AG04449 (cell line): Measurements from ENCODE around the gene METTL3.

Experiments
- CTCF ChIA-PET: fragments of 350-600 bp; formaldehyde crosslinking; extraction: SDS; loops from one replicate; lab custom pipeline; 2021; ENCODE audit warnings: antibody characterized with exemption; lab: Yijun Ruan, JAX
- POLR2A ChIA-PET: fragments of 400-600, 350-600 bp; formaldehyde crosslinking; extraction: SDS; loops from one replicate; lab custom pipeline; 2020; ENCODE audit warnings: antibody characterized with exemption, inconsistent platforms; lab: Yijun Ruan, JAX
- DNase-seq: peaks from one replicate; pipeline ENCODE4 v3.0.0-alpha.2; 2010; ENCODE audit warnings: low read depth, low spot score
- H3K4me3 ChIP-seq: 2 replicates; pipeline ENCODE4 v1.5.1; 2011; ENCODE audit warnings: low read depth, mild to moderate bottlenecking, control low read depth, low read length
- CTCF ChIP-seq: IDR thresholded peaks from one replicate; pipeline ENCODE4 v1.5.1; 2011; ENCODE audit warnings: mild to moderate bottlenecking, moderate library complexity, low read length, control low read depth, inconsistent platforms; ENCODE audit not compliant: insufficient read depth; ENCODE audit errors: missing control alignments

METTL3 gene

DNA sequence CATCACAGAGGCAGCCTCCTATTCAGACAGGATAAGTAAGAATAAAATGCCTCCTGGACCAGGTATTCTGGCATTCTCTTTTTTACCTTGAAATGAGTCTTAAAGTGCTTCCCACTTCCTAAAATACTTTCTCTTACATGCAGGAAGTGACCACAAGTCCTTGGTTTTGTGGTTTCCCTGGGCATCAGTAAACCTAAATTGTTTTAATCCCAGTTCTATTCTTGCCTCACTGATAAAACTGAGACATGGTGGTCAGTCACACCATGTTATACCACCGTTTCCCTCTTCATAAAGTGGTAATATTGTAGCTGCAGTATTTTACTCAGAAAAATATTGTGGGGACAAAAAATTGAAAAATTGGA, 16.2 kb upstream of the METTL3 start:
- no peak for DNase-seq
- H3K4me3 ChIP-seq, result no peak overlapping the region
- ChIA-PET CTCF (interaction anchor here (0.6 kb wide), 1 partner anchor 1198 kb away, joined by 3 read pairs; no protein-coding TSS in a partner anchor), POLR2A (no interaction called here)
- TF ChIP-seq CTCF, result no peak

- POLR2A ChIA-PET, result interaction anchor here (0.8 kb wide), 2 partner anchors 25 to 28 kb away, joined by 3 to 5 read pairs; no protein-coding TSS in a partner anchor
Observed at GRCh38 chr14:21526672-21527317, 15.7 kb upstream of the METTL3 start.

GRCh38 chr14:21525962-21526671, 15.0 kb upstream of the METTL3 start, which contains the start of gene SALL2:
SALL2 (minus strand) TSS chr14:21526346; CDS start chr14:21526127, 219 bp downstream.
- no peak for TF ChIP-seq CTCF
- CTCF ChIA-PET, result interaction anchor here (0.8 to 1.9 kb wide), 5 partner anchors 8 to 49 kb away, joined by 3 to 6 read pairs (median 3); partner anchors contain the start of genes RAB2B and TOX4
- POLR2A ChIA-PET, result interaction anchor here (0.8 to 0.9 kb wide), 3 partner anchors 15 to 28 kb away, joined by 3 to 5 read pairs (median 5); partner anchors contain the start of gene METTL3
- H3K4me3 ChIP-seq, result peak within 1 kb of the TSS; percentile 82
- no peak for DNase-seq

More at GRCh38 chr14:21526672-21527317, 15.7 kb upstream of the METTL3 start:
- H3K4me3 ChIP-seq, result peak overlapping the region; percentile 82
- TF ChIP-seq CTCF, result no peak
- DNase-seq, result no peak
- CTCF ChIA-PET, result interaction anchor here (0.6 to 1.9 kb wide), 5 partner anchors 10 to 1197 kb away, joined by 3 to 6 read pairs (median 3); partner anchors contain the start of genes RAB2B and TOX4

GRCh38 chr14:21525571-21525961, 14.4 kb upstream of the METTL3 start:
- no peak for DNase-seq
- no peak for TF ChIP-seq CTCF
- ChIA-PET POLR2A (interaction anchor here (0.9 kb wide), 1 partner anchor 14 kb away, joined by 5 read pairs; the partner anchor contains the start of gene METTL3), CTCF (interaction anchor here (1.0 to 1.9 kb wide), 2 partner anchors 9 to 27 kb away, joined by 3 to 6 read pairs; no protein-coding TSS in a partner anchor)
- H3K4me3 ChIP-seq, result peak overlapping the region; percentile 82

GRCh38 chr14:21524575-21525490, 13.7 kb upstream of the METTL3 start:
- ChIA-PET CTCF (interaction anchor here (1.0 to 1.9 kb wide), 2 partner anchors 10 to 26 kb away, joined by 3 to 6 read pairs; no protein-coding TSS in a partner anchor), POLR2A (interaction anchor here (0.9 kb wide), 1 partner anchor 14 kb away, joined by 5 read pairs; the partner anchor contains the start of gene METTL3)
- DNase-seq, result no peak
- peak overlapping the region; percentile 82 for H3K4me3 ChIP-seq
- TF ChIP-seq CTCF, result no peak
